Activated CD4-positive, alpha-beta T cell treated with anti-CD3 and anti-CD28 coated beads, Interleukin-2, amount 50 U/mL, for 4 hours (primary cell): ENCODE results near the gene ACBD5.
"Not testable (repeated sequence)": the region's sequence is repeated elsewhere in the genome, so short reads cannot be mapped to it uniquely, and the experiment has no call there.

Experiments used
- DNase-seq, 2 experiments: peaks; one replicate each; pipeline ENCODE4 v3.0.0-alpha.2; 2020

The ACBD5 gene

GRCh38 chr10:27237531-27237930 is 3.1 kb downstream of the ACBD5 start:
- not testable (repeated sequence) for DNase-seq

GRCh38 chr10:27236589-27237128 is 3.9 kb downstream of the ACBD5 start:
- not testable (repeated sequence) for DNase-seq

GRCh38 chr10:27235706-27236105 is 4.9 kb downstream of the ACBD5 start:
- DNase-seq, result no peak

- DNase-seq, result no peak
Observed at GRCh38 chr10:27230022-27230421, 10.6 kb downstream of the ACBD5 start.

GRCh38 chr10:27225642-27226257 is 14.8 kb downstream of the ACBD5 start:
- no peak for DNase-seq

GRCh38 chr10:27225011-27225590 is 15.5 kb downstream of the ACBD5 start:
- DNase-seq, result no peak

- peak; percentile 25 to 39 for DNase-seq
Observed at GRCh38 chr10:27223964-27224363, 16.6 kb downstream of the ACBD5 start.

GRCh38 chr10:27207350-27207749 is 33.2 kb downstream of the ACBD5 start:
- no peak for DNase-seq

- DNase-seq, result no peak
Observed at GRCh38 chr10:27203806-27204205, 36.8 kb downstream of the ACBD5 start.

- no peak for DNase-seq
Observed at GRCh38 chr10:27197980-27198620, 42.5 kb downstream of the ACBD5 start.

- DNase-seq, result no peak
Observed at GRCh38 chr10:27192284-27192683, 48.3 kb downstream of the ACBD5 start.

- DNase-seq, result no peak
Observed at GRCh38 chr10:27190508-27190907, 50.1 kb downstream of the ACBD5 start.

- no peak for DNase-seq
Observed at GRCh38 chr10:27188897-27189296, 51.7 kb downstream of the ACBD5 start.

- DNase-seq, result no peak
Observed at GRCh38 chr10:27188259-27188658, 52.3 kb downstream of the ACBD5 start.

- no peak for DNase-seq
Observed at GRCh38 chr10:27169849-27170248, 70.7 kb downstream of the ACBD5 start.

GRCh38 chr10:27158421-27158820 is 82.2 kb downstream of the ACBD5 start:
- DNase-seq, result no peak

GRCh38 chr10:27157150-27157549 is 83.4 kb downstream of the ACBD5 start:
- DNase-seq, result no peak

- not testable (repeated sequence) for DNase-seq
Observed at GRCh38 chr10:27156566-27156965, 84.0 kb downstream of the ACBD5 start.

- peak; percentile 91 to 93 for DNase-seq
Observed at GRCh38 chr10:27155066-27155754, 85.4 kb downstream of the ACBD5 start, which contains the start of gene MASTL. MASTL (plus strand) TSS chr10:27155352; CDS start chr10:27155427, 75 bp downstream.

- no peak for DNase-seq
Observed at GRCh38 chr10:27153845-27154193, 86.8 kb downstream of the ACBD5 start.

- no peak for DNase-seq
Observed at GRCh38 chr10:27153329-27153728, 87.3 kb downstream of the ACBD5 start.

GRCh38 chr10:27152687-27153086 is 87.9 kb downstream of the ACBD5 start:
- DNase-seq, result no peak

GRCh38 chr10:27150261-27150660 is 90.3 kb downstream of the ACBD5 start:
- DNase-seq, result no peak

- no peak for DNase-seq
Observed at GRCh38 chr10:27147701-27148100, 92.9 kb downstream of the ACBD5 start.
